ENCODE results near the gene SHQ1. TPM values are rescaled to one million over a fixed set of nuclear protein-coding genes. Genes with fewer than 3 reads are reported as not detected.

The SHQ1 gene
- total and polyA plus RNA-seq, 4 donors: 7.3 to 25.0 (median 16.0) TPM

GRCh38 chr3:72761410-72761809 is 86.8 kb downstream of the SHQ1 start:
- DNase-seq: no peak
- no peak overlapping the region for H3K4me3 ChIP-seq
- no peaks in the 10 kb centered on the region for H3K9me3 ChIP-seq (ENCODE audit: control insufficient read depth in 4 of 4, insufficient read depth in 3 of 4, low read length in 3 of 4)
- no peaks in the 10 kb centered on the region for H3K27me3 ChIP-seq (ENCODE audit: control insufficient read depth in 3 of 3, insufficient read depth in 3 of 3, low read length in 2 of 3)
- WGBS, 2 donors: 85% methylated on average over 3 of the region's 3 CpGs
- ATAC-seq (ENCODE audit: insufficient read depth, low FRiP score): no peak
- H3K9ac ChIP-seq (ENCODE audit: insufficient read depth in 1 of 2, low read length in 2 of 2): no peak overlapping the region
- peaks cover 0 to 12% (median 3%) of the 10 kb centered on the region in 4 donors for H3K36me3 ChIP-seq (ENCODE audit: control insufficient read depth in 4 of 4, insufficient read depth in 4 of 4, low read length in 4 of 4)
- peaks cover 0 to 3% (median 0%) of the 10 kb centered on the region in 5 donors for H3K4me1 ChIP-seq (ENCODE audit: control insufficient read depth in 5 of 5, insufficient read depth in 5 of 5, low read length in 5 of 5)
- TF ChIP-seq CTCF (IDR thresholded peaks at IDR 0.05; ENCODE audit: control extremely low read depth, extremely low read depth): no peak
- no peak overlapping the region for H3K27ac ChIP-seq (ENCODE audit: low read depth in 1 of 2, low read length in 1 of 2)

DNA sequence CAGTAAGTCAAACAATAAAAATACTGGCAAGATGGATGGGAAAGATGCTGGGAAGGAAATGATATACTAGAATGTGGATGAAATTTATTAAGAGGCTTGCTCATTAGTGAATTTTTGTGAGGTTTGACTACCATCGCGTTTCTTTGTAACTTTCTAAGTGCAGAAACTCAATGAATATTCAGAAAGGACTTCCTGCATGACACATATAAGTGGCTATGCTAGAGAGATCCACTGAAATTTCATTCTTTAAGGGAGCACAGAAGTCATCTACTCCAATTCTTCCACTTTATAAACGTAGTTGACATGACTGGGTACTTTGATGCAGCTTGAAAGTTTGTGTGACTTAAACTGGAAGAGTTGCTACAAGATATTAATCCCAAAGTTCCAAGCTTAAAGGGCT is 88.0 kb downstream of the SHQ1 start:
- ATAC-seq (ENCODE audit: insufficient read depth, low FRiP score) (no peak), DNase-seq (no peak)
- Histone ChIP-seq H3K27me3 (ENCODE audit: control insufficient read depth in 3 of 3, insufficient read depth in 3 of 3, low read length in 2 of 3) (no peaks in the 10 kb centered on the region), H3K36me3 (ENCODE audit: control insufficient read depth in 4 of 4, insufficient read depth in 4 of 4, low read length in 4 of 4) (peaks cover 0 to 12% (median 3%) of the 10 kb centered on the region in 4 donors), H3K4me1 (ENCODE audit: control insufficient read depth in 5 of 5, insufficient read depth in 5 of 5, low read length in 5 of 5) (peaks cover 0 to 3% (median 0%) of the 10 kb centered on the region in 5 donors), H3K9ac (ENCODE audit: insufficient read depth in 1 of 2, low read length in 2 of 2) (no peak overlapping the region), H3K4me3 (no peak overlapping the region), H3K27ac (ENCODE audit: low read depth in 1 of 2, low read length in 1 of 2) (no peak overlapping the region), H3K9me3 (ENCODE audit: control insufficient read depth in 4 of 4, insufficient read depth in 3 of 4, low read length in 3 of 4) (no peaks in the 10 kb centered on the region)
- TF ChIP-seq CTCF (IDR thresholded peaks at IDR 0.05; ENCODE audit: control extremely low read depth, extremely low read depth): no peak
- 79 to 85% methylated on average over 3 of the region's 3 CpGs for WGBS, 2 donors

DNA sequence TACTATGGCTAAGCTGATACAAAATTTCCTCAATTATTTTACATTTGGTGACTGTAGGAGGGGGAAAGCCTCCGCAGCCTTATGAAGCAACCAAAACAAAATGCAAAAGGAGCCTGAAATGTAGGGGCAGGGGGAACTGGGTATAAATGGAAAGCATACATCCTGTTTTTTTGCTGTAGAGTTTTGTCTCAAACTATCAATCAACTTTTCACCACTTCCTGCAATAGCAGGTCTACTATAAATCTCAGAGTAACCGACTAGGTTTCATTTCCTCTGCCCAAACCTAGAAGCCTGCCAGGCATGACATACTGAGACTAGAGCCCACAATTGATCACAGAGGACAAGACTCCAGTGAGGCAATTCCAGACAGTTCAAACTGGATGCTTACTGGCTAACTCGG is 91.3 kb downstream of the SHQ1 start:
- TF ChIP-seq CTCF (IDR thresholded peaks at IDR 0.05; ENCODE audit: control extremely low read depth, extremely low read depth): no peak

GRCh38 chr3:72754582-72754981 is 93.7 kb downstream of the SHQ1 start:
- no peaks in the 10 kb centered on the region for H3K9me3 ChIP-seq (ENCODE audit: control insufficient read depth in 4 of 4, insufficient read depth in 3 of 4, low read length in 3 of 4)
- no peak overlapping the region for H3K4me3 ChIP-seq
- no peak for TF ChIP-seq CTCF (IDR thresholded peaks at IDR 0.05; ENCODE audit: control extremely low read depth, extremely low read depth)
- H3K27me3 ChIP-seq (ENCODE audit: control insufficient read depth in 3 of 3, insufficient read depth in 3 of 3, low read length in 2 of 3): no peaks in the 10 kb centered on the region
- 91 to 100% methylated on average over 2 of the region's 2 CpGs for WGBS, 2 donors
- H3K4me1 ChIP-seq (ENCODE audit: control insufficient read depth in 5 of 5, insufficient read depth in 5 of 5, low read length in 5 of 5): peaks cover 0 to 6% (median 4%) of the 10 kb centered on the region in 5 donors
- no peak overlapping the region for H3K27ac ChIP-seq (ENCODE audit: low read depth in 1 of 2, low read length in 1 of 2)
- no peak for DNase-seq
- ATAC-seq (ENCODE audit: insufficient read depth, low FRiP score): no peak
- peaks cover 0 to 6% (median 1%) of the 10 kb centered on the region in 4 donors for H3K36me3 ChIP-seq (ENCODE audit: control insufficient read depth in 4 of 4, insufficient read depth in 4 of 4, low read length in 4 of 4)
- no peak overlapping the region for H3K9ac ChIP-seq (ENCODE audit: insufficient read depth in 1 of 2, low read length in 2 of 2)

More for the DNA sequence above, 91.3 kb downstream of the SHQ1 start:
- Histone ChIP-seq H3K36me3 (ENCODE audit: control insufficient read depth in 4 of 4, insufficient read depth in 4 of 4, low read length in 4 of 4) (peaks cover 0 to 6% (median 2%) of the 10 kb centered on the region in 4 donors), H3K4me1 (ENCODE audit: control insufficient read depth in 5 of 5, insufficient read depth in 5 of 5, low read length in 5 of 5) (peaks cover 0 to 6% (median 0%) of the 10 kb centered on the region in 5 donors), H3K9ac (ENCODE audit: insufficient read depth in 1 of 2, low read length in 2 of 2) (no peak overlapping the region), H3K27ac (ENCODE audit: low read depth in 1 of 2, low read length in 1 of 2) (no peak overlapping the region), H3K27me3 (ENCODE audit: control insufficient read depth in 3 of 3, insufficient read depth in 3 of 3, low read length in 2 of 3) (no peaks in the 10 kb centered on the region), H3K9me3 (ENCODE audit: control insufficient read depth in 4 of 4, insufficient read depth in 3 of 4, low read length in 3 of 4) (no peaks in the 10 kb centered on the region), H3K4me3 (no peak overlapping the region)
- DNase-seq: peak in 1 of 3 donors; percentile 11
- ATAC-seq (ENCODE audit: insufficient read depth, low FRiP score): no peak
- 18 to 45% methylated on average over 3 of the region's 3 CpGs for WGBS, 2 donors
